Measurements from ENCODE around the gene SOX11. TPM values are rescaled to one million over a fixed set of nuclear protein-coding genes. Genes with fewer than 3 reads are reported as not detected.

Gene SOX11
- total RNA-seq, 1 donor from 2014 or later, result 83.2 TPM

GRCh38 chr2:5710615-5711014 is 18.4 kb downstream of the SOX11 start:
- Mint-ChIP-seq H3K9me3 (peaks cover 20% of the 10 kb centered on the region), H3K27ac (no peak overlapping the region), H3K4me3 (no peak overlapping the region), H3K4me1 (ENCODE audit: unreplicated experiment) (no peaks in the 10 kb centered on the region), H3K36me3 (peaks cover 4% of the 10 kb centered on the region), H3K27me3 (peaks cover 4% of the 10 kb centered on the region)
- no peak for DNase-seq (ENCODE audit: extremely low spot score, unreplicated experiment)
- no peak for TF ChIP-seq CTCF (conservative IDR thresholded peaks at IDR 0.05)

- Mint-ChIP-seq H3K27ac (no peak overlapping the region), H3K27me3 (peaks cover 4% of the 10 kb centered on the region), H3K9me3 (peaks cover 20% of the 10 kb centered on the region), H3K36me3 (peaks cover 4% of the 10 kb centered on the region), H3K4me3 (peak overlapping the region; percentile 31), H3K4me1 (ENCODE audit: unreplicated experiment) (no peaks in the 10 kb centered on the region)
- no peak for DNase-seq (ENCODE audit: extremely low spot score, unreplicated experiment)
- TF ChIP-seq CTCF (conservative IDR thresholded peaks at IDR 0.05), result no peak
Measured at GRCh38 chr2:5713101-5713500, 20.9 kb downstream of the SOX11 start.

- peaks cover 3% of the 10 kb centered on the region for H3K36me3 Mint-ChIP-seq
- H3K4me3 Mint-ChIP-seq, result no peak overlapping the region
- H3K4me1 Mint-ChIP-seq (ENCODE audit: unreplicated experiment), result peaks cover 4% of the 10 kb centered on the region
- TF ChIP-seq CTCF (conservative IDR thresholded peaks at IDR 0.05), result no peak
- DNase-seq (ENCODE audit: extremely low spot score, unreplicated experiment), result no peak
- H3K27ac Mint-ChIP-seq, result no peak overlapping the region
- no peaks in the 10 kb centered on the region for H3K27me3 Mint-ChIP-seq
- H3K9me3 Mint-ChIP-seq, result peaks cover 6% of the 10 kb centered on the region
Measured at GRCh38 chr2:5719629-5720334, 27.6 kb downstream of the SOX11 start.

- H3K27ac Mint-ChIP-seq, result peak overlapping the region; percentile 33
- peaks cover 4% of the 10 kb centered on the region for H3K4me1 Mint-ChIP-seq (ENCODE audit: unreplicated experiment)
- DNase-seq (ENCODE audit: extremely low spot score, unreplicated experiment), result no peak
- peak overlapping the region; percentile 4 for H3K4me3 Mint-ChIP-seq
- H3K27me3 Mint-ChIP-seq, result no peaks in the 10 kb centered on the region
- H3K9me3 Mint-ChIP-seq, result peaks cover 6% of the 10 kb centered on the region
- peaks cover 3% of the 10 kb centered on the region for H3K36me3 Mint-ChIP-seq
- no peak for TF ChIP-seq CTCF (conservative IDR thresholded peaks at IDR 0.05)
Measured at GRCh38 chr2:5720426-5720825, 28.2 kb downstream of the SOX11 start.

GRCh38 chr2:5722236-5722635 is 30.1 kb downstream of the SOX11 start:
- Mint-ChIP-seq H3K36me3 (peaks cover 3% of the 10 kb centered on the region), H3K4me3 (no peak overlapping the region), H3K27me3 (no peaks in the 10 kb centered on the region), H3K9me3 (peaks cover 6% of the 10 kb centered on the region), H3K4me1 (ENCODE audit: unreplicated experiment) (peaks cover 4% of the 10 kb centered on the region), H3K27ac (no peak overlapping the region)
- DNase-seq (ENCODE audit: extremely low spot score, unreplicated experiment), result no peak
- TF ChIP-seq CTCF (conservative IDR thresholded peaks at IDR 0.05), result no peak

Data from type B pancreatic cell (in vitro differentiated cells).